ENCODE data around the gene FSTL3. TPM values are rescaled to one million over a fixed set of nuclear protein-coding genes. Genes with fewer than 3 reads are reported as not detected.

FSTL3 gene
- total and polyA plus RNA-seq, 10 of the 15 experiments (the other 5 are each of a cell fraction or from before 2014, with no cell fraction given) = 0.42 to 13.5 (median 3.6) TPM

GRCh38 chr19:633786-634639 is 42.2 kb upstream of the FSTL3 start (continued):
- peak in 1 of 2 experiments; percentile 6; a peak in 1 of 4 replicates for TF ChIP-seq BHLHE40 (IDR thresholded peaks at IDR 0.05; ENCODE audit: borderline replicate concordance in 1 of 2, low read depth in 2 of 2, low read length in 1 of 2)
- no peak for TF ChIP-seq DPF2 (IDR thresholded peaks at IDR 0.05)
- TF ChIP-seq ZNF592 (IDR thresholded peaks at IDR 0.05) = no peak
- TF ChIP-seq HCFC1 (IDR thresholded peaks at IDR 0.05; ENCODE audit: low read length) = no peak
- TF ChIP-seq STAT1 (conservative IDR thresholded peaks at IDR 0.05) = no peak
- no peak for TF ChIP-seq RUNX3 (IDR thresholded peaks at IDR 0.05; ENCODE audit: low read length)
- no peak for TF ChIP-seq ZBTB33 (IDR thresholded peaks at IDR 0.05)
- no peak for TF ChIP-seq ZNF207 (IDR thresholded peaks at IDR 0.05; ENCODE audit: borderline replicate concordance)
- TF ChIP-seq SIN3A (IDR thresholded peaks at IDR 0.05; ENCODE audit: low read depth, low read length) = peak; percentile 8; the same call in 1 of the 2 replicates
- no peak for TF ChIP-seq KAT2A (conservative IDR thresholded peaks at IDR 0.05; ENCODE audit: control insufficient read depth, low read depth, low read length)
- TF ChIP-seq MXI1 (IDR thresholded peaks at IDR 0.05; ENCODE audit: low read depth, low read length) = no peak
- no peak for TF ChIP-seq IRF4 (IDR thresholded peaks at IDR 0.05; ENCODE audit: low read depth, low read length)
- TF ChIP-seq IRF3 (IDR thresholded peaks at IDR 0.05) = no peak
- 0 out of 2 replicates have a peak, but pooled peaks have one; percentile 0 for TF ChIP-seq ESRRA (IDR thresholded peaks at IDR 0.05; ENCODE audit: low read length)
- no peak for TF ChIP-seq NR2F1 (conservative IDR thresholded peaks at IDR 0.05)
- no peak for TF ChIP-seq JUND (IDR thresholded peaks at IDR 0.05; ENCODE audit: low read depth, low read length)
- TF ChIP-seq NBN (IDR thresholded peaks at IDR 0.05) = no peak
- TF ChIP-seq, protein P1, sequence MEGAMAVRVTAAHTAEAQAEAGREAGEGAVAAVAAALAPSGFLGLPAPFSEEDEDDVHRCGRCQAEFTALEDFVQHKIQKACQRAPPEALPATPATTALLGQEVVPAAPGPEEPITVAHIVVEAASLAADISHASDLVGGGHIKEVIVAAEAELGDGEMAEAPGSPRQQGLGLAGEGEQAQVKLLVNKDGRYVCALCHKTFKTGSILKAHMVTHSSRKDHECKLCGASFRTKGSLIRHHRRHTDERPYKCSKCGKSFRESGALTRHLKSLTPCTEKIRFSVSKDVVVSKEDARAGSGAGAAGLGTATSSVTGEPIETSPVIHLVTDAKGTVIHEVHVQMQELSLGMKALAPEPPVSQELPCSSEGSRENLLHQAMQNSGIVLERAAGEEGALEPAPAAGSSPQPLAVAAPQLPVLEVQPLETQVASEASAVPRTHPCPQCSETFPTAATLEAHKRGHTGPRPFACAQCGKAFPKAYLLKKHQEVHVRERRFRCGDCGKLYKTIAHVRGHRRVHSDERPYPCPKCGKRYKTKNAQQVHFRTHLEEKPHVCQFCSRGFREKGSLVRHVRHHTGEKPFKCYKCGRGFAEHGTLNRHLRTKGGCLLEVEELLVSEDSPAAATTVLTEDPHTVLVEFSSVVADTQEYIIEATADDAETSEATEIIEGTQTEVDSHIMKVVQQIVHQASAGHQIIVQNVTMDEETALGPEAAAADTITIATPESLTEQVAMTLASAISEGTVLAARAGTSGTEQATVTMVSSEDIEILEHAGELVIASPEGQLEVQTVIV (IDR thresholded peaks at IDR 0.05; ENCODE audit: borderline replicate concordance, partially characterized antibody) = no peak
- no peak for TF ChIP-seq RELA (IDR thresholded peaks at IDR 0.05; ENCODE audit: borderline replicate concordance, partially characterized antibody)
- no peak for TF ChIP-seq MTA2 (IDR thresholded peaks at IDR 0.05; ENCODE audit: low read depth)
- no peak for TF ChIP-seq RFX5 (IDR thresholded peaks at IDR 0.05; ENCODE audit: low read depth, low read length)

Data from GM12878 (cell line).